Thyroid gland (tissue), 4 donors: Measurements from ENCODE around the gene SEMA5A.

Source experiments
- CTCF ChIP-seq, 6 experiments: fragments of 200-600 bp in 3 of 6; fragments of 450-650 bp in 3 of 6; sonication (generic) in 3 of 6; IDR thresholded peaks; one replicate each; pipeline ENCODE4 v1.5.1; 2016 to 2019; ENCODE audit warnings: antibody characterized with exemption in 6 of 6, mild to moderate bottlenecking in 2 of 6, inconsistent platforms in 1 of 6, moderate library complexity in 1 of 6
- POLR2A ChIP-seq, 2 donors: fragments of 450-650 bp; IDR thresholded peaks; one replicate each; pipeline ENCODE4 v1.6.1; 2017; ENCODE audit warnings: antibody characterized with exemption in 2 of 2, mild to moderate bottlenecking in 2 of 2, moderate library complexity in 1 of 2

- TF ChIP-seq CTCF (IDR thresholded peaks at IDR 0.05) (no peak), POLR2A (IDR thresholded peaks at IDR 0.05) (no peak)
Observed at GRCh38 chr5:8997542-8998070, 548.3 kb downstream of the SEMA5A start.
